Stimulated activated CD4-positive, alpha-beta T cell treated with anti-CD3 and anti-CD28 coated beads, Interleukin-2, amount 100 ng/mL, for 48 hours (primary cell): ENCODE results near the gene GCH1.

ENCODE experiments used
- DNase-seq, 2 donors: peaks; one replicate each; pipeline ENCODE4 v3.0.0-alpha.2; 2020

The GCH1 gene

DNA sequence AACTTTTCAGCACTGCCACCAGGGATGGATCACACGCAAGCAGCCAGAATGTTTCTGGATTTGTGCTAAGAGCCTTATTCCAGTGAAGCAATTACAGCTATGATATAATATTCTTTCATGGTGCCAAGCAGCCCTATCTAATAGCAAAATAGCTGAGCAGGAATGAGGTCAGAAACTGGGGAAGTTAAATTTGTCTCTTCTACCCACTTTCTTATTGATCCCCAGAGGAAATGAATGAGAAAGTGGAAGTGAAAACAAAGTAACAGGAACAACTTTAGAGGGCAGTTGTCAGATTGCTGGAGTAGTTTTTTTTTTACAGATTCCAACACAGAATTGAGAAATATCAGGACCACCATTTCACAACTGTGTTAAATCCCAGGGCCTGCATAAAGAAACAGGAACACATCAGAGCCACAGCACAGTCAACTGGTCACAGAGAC is 44.8 kb downstream of the GCH1 start:
- DNase-seq, result no peak

GRCh38 chr14:54856152-54856551 is 46.5 kb downstream of the GCH1 start:
- DNase-seq, result no peak

DNA sequence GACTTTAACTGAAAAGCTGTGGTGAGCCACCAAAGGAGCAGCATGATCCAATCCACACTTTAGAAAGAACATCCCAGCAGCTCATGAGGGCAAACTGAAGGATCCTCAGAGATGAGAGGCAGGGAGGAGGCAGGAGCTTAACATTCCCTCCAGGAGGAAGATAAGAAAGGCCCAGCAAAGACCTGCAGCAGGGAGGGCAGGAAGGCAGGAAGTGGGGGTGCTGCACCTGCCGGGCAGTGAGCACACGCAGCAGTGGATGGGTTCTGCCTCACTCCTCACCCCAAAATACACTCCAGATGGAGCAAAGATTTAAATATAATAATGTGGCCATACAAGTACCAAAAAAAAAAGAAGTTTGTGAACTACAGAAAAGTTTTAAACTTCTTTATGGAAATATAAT is 48.4 kb downstream of the GCH1 start:
- no peak for DNase-seq

GRCh38 chr14:54853339-54853738 is 49.3 kb downstream of the GCH1 start:
- no peak for DNase-seq

- DNase-seq, result no peak
These were observed 50.4 kb downstream of the GCH1 start for GRCh38 chr14:54852215-54852614.

GRCh38 chr14:54848910-54849309 is 53.7 kb downstream of the GCH1 start:
- DNase-seq, result no peak

GRCh38 chr14:54845641-54846040 is 57.0 kb downstream of the GCH1 start:
- no peak for DNase-seq

GRCh38 chr14:54844479-54844878 is 58.1 kb downstream of the GCH1 start:
- no peak for DNase-seq

GRCh38 chr14:54840798-54841197 is 61.8 kb downstream of the GCH1 start:
- DNase-seq, result no peak

DNA sequence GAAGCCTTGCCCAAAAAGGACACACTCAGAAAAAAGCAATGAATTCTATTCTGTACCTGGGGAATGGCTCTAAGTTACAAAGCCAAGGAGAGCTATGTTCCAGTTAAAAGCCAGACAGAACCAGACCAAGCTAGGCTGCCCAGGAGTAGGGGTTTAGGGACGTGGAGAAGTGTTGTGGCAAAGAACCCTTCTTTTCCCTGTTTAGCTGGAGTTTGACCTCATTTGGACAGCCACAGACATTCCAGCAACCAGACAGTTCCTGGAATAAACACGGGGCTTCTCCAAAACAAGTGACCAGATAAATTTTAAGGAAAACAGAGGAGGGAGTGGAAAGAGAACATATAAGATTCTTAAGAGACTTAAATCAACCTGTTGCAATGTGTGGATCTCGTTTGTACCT is 62.3 kb downstream of the GCH1 start:
- no peak for DNase-seq

DNA sequence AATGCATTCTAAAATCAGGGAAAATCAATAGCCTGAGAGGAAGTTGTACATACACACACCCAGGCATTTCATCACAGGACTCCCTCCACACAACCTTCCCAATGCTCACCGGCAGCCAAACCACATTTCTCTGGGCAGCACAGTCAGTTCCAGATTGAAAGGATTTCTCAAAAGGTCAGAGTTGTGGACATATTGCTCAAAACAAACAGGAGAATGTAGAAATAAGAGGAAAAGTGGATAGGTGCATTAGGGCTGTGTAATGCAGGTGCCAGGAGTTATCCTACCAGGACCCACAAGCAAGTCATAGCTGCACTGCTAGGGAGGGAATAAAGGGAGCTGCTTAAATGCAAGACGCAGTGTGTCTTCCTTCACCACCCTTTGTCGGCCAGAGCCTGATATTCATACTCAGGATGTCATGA is 62.9 kb downstream of the GCH1 start:
- DNase-seq, result no peak

- DNase-seq, result no peak
These were observed 63.6 kb downstream of the GCH1 start for GRCh38 chr14:54838931-54839512.

DNA sequence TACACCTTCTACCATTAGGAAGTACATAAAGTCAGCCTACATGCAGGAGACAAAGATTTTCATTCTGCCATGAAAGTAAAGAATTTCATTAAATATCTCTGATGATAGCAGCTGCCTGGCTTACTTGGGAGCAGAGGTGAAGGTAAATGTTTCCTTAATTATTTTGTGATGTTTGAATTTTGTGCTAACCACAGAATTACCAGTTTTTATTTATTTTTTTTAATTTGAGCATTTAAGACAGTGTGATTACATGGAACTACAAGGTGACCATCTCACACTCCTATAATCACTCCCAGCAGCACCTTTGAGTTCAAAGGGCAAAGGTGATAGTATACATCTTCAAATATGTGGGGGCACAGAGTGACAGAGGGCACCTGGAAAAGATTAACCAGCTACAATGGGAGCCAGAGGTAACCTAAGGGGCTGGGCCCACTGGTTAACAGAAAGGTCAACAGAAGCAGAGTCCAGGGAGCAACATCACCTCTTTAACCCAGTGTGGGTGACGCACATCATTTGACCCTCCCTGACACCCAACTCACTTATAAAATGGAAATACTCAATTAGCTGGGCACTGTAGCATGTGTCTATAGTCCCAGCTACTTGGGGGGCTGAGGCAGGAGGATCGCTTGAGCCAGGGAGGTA is 65.0 kb downstream of the GCH1 start:
- no peak for DNase-seq

DNA sequence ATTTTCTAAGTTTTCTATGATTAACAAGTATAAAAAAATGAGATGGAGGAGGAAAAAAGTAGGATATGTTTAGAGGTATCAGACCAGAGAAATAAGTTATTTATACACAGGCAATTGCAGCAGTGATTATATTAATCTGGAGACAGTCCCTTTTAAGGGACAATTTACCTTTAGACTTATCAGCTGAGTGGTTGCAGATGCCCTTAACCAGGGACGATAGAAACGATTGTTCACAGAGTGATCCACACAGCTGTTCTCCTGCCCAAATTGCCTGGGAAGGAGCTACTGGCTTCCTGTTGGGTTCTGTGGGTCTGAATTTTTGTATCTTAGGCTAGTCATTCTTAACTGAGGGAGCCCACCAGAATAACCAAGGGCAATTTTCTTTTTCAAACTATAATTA is 66.4 kb downstream of the GCH1 start:
- no peak for DNase-seq

- no peak for DNase-seq
These were observed 67.9 kb downstream of the GCH1 start for GRCh38 chr14:54834727-54835126.

DNA sequence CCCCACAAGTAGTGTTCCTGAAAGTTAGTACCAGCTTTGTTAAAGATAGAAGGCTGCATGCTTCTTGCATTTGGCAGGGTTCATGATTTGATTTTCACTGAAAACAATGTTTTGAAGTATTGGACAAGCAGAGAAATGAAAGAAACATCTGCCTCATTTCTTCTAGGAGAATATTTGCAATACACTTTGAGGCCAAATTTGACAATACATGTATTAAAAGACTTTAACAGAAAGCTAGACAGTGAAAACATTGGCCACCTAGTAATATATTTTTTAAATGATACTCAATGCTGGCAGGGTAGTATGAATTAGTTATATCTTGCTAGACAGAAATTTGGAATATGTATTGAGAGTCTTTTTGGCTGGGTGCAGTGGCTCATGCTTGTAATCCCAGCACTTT is 68.5 kb downstream of the GCH1 start:
- no peak for DNase-seq

DNA sequence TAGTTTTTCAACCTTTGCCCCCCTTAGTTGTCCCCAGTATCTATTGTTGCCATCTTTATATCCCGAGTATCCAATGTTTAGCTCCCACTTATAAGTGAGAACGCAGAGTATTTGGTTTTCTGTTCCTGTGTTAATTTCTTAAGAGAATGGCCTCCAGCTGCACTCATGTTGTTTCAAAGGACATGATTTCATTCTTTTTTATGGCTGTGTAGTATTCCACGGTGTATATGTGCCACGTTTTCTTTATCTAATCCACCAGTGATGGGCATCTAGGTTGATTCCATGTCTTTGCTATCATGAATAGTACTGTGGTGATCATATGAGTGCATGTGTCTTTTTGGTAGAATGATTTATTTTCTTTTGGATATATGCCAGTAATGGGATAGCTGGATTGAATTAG is 72.0 kb downstream of the GCH1 start:
- no peak for DNase-seq

- DNase-seq, result no peak
These were observed 73.0 kb downstream of the GCH1 start for GRCh38 chr14:54829486-54830224.

DNA sequence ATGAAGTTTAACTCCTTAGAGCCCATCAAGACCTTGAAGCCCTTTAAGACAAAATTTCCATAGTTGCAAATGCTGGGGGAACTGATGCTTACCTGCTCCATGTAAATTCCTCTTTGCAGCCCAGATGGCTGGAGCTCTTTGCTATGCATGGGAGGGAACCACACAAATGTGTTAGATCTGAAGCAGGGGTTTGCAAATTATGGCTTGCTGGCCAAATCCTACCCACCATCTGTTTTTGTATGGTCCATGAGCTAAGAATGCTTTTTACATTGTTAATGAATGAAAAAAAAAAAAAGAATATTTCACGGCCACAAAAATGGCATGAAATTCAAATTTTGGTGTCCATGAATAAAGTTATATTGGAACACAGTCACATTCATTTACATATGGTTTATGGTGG is 74.6 kb downstream of the GCH1 start:
- DNase-seq, result no peak

- DNase-seq, result no peak
These were observed 78.7 kb downstream of the GCH1 start for GRCh38 chr14:54823757-54824549.

- no peak for DNase-seq
These were observed 79.9 kb downstream of the GCH1 start for GRCh38 chr14:54822685-54823084.

DNA sequence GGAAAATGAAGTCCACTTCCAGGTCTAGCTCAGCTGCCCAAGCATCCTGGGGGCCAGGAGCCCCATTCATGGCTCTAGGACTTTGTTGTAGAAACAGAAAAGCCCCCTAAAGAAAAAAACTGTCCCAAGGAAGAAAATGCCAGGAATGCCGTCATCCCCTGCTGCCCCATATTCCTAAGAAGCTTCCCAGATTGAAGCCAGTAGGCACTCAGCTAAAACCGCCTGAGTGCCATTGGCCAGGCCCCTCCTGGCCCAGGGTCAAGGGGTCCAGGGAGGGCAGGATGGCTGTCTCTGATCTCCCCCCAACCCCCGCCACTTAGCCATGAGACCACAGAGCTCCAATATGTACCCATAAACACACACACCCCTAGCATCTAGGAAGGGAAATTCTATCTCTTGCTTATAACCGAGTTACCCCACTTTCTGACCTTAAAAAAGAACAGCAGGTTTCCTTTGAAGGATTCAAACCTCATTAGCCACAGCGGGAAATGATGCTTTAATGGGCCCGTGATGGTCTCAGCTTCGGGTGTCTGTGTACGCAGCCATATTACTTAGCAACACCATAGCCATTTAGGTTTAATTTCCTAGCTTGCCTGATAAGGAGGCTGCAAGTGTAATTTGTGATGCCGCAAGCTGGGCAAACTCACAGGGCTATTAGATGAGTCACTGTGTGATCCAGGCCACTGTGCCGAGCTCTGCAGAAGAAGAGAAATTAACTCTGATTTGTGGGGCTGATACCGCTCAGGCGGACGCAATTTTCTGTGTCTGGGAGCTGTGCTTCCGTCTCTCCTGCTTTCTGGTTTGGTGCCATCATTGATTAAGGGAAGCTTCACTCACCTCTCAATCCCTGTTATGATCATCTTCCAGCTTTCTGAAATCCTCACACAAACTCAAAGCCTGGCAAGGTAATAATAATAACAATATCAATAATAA is 84.2 kb downstream of the GCH1 start:
- no peak for DNase-seq
